COLO668 (cell line): ENCODE results near the gene SGSM2.
"Not testable (repeated sequence)": the region's sequence is repeated elsewhere in the genome, so short reads cannot be mapped to it uniquely, and the experiment has no call there.

ENCODE experiments used
- DNase-seq: peaks from one replicate; lab custom pipeline; 2025; ENCODE audit not compliant: unreplicated experiment; lab: John Stamatoyannopoulos, UW

SGSM2 gene

GRCh38 chr17:2336852-2337543, at the start of gene SGSM2:
Gene SGSM2, plus strand, starts transcription at chr17:2337501. Its CDS starts 188 bp downstream, at chr17:2337689.
- peak; percentile 59 for DNase-seq

DNA sequence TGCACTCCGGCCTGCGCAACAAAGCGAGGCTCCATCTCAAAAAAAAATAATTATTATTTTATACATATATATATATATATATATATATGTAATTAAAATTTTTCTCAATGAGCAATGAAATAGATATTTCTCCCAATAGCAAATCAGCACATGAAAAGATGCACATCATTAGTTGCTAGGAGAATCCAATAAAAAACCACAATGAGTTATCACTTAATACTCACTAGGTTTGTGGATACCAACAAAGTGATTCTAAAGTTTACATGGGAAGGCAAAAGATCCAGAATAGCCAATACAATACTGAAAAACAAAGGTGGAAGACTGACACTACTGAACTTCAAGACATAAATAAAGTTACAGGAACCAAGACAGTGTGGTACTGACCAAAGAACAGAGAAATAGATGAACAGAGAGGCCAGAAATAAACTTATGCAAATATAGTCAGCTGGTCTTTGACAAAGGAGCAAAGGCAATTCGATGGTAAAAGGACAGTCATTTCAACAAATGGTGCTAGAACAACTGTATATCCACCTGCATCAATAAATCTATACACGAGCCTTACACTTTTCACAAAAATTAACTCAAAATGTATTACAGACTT, 47.3 kb upstream of the SGSM2 start:
- no peak for DNase-seq

DNA sequence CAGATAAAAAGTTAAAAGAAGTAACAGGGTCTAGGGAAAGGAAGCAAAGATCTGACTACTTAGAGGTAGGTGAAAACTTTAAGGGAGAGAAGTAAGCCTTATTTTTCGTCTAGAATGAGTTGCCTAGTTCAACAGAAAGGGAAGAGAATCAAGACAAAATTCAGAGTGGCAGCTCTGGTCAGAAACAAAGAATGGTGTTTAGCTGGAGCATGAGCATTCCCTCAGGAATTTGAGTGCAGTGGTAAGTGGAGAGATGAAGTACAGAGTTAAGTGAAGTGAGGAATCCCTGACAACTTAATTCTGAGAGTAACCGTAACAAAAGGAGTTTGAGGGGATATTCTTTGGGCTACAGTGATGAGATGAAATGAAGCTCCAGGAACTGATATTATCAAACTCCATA, 45.2 kb upstream of the SGSM2 start:
- no peak for DNase-seq

- DNase-seq, result no peak
Observed at GRCh38 chr17:2295575-2295974, 41.7 kb upstream of the SGSM2 start.

DNA sequence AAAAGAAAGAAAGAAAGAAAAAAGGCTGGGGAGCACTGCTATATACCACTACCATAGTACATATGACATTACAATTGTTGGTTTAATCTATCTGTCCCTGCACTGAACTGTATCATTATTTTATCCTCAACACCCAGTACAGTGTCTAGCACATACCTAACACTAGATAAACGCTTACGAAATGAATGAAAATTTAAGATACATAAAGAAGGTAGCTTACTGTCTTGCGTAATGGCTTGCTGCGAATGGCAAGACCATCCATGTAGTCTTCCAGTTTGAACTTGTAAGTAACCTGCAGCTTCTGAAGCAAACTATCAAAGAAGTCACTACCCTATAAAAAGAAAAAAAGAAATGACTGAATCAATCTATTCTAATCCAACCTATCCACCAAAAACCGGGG, 40.3 kb upstream of the SGSM2 start:
- DNase-seq, result no peak

DNA sequence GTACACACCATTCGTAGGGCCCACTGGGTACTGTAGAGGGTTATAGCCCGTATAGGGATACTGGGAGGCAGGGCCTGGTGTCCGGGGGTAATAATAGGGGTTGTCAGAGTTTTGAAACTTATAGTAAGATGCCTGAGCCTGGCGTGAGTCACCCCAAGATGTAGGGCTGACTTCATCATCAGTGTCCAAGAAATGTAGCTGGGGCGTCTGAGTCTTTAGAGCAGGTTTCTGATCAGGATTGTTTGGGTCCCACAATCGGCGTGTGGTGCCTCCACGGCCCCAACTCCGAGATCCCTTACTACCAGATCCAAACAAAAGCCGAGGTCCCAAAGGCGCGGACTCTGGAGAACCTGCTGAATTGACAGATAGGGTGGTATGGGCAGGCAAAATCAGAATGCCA, 38.2 kb upstream of the SGSM2 start:
- no peak for DNase-seq

GRCh38 chr17:2299756-2300155, 37.5 kb upstream of the SGSM2 start:
- DNase-seq, result no peak

DNA sequence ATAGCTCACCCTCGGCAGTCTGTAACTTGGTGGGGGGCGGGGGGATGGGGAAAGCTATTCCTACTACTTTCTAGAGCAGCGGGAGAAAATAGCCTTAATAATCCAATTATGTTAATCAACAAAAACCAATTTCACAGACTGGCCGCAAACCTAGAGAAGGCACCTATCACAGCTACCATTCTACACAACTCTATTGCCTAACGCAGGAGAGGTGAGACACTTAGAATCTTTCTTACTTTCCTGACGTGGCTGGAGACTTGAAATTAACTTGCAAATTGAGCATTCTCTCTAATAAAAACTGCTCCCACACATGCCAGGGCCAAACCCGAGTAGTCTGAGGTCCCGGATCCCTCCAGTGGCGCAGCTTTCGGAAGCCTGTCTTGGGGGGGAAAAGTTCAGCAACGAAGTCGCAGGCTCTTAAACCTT, 34.5 kb upstream of the SGSM2 start:
- DNase-seq, result no peak

- peak; percentile 92 for DNase-seq
Observed at GRCh38 chr17:2303204-2304188, 33.8 kb upstream of the SGSM2 start, which contains the start of the genes SMG6 and SRR. Gene SMG6, minus strand, starts transcription at chr17:2303785. Its CDS starts 65 bp downstream, at chr17:2303720. Gene SRR, plus strand, starts transcription at chr17:2303950. Its CDS starts 11,611 bp downstream, at chr17:2315561.

GRCh38 chr17:2304931-2305330, 32.4 kb upstream of the SGSM2 start:
- DNase-seq, result no peak

GRCh38 chr17:2309338-2310154, 27.8 kb upstream of the SGSM2 start:
- DNase-seq, result no peak

DNA sequence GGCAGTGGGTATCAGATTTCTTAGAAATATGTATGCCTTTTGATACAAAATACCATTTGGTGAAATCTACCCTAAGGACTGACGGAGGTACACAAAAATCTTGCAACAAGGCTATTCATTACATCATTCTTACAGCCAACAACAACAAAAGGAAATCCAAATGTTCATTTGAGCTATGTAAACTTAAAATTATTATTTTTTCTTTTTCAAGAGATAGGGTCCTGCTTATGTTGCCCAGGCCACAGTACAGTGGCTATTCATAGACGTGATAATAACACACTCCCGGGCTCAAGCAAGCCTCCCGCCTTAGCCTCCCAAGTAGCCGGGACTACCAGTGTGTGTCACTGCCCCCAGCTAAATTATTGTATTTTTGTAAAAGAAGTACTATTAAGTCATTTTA, 24.6 kb upstream of the SGSM2 start:
- DNase-seq, result no peak

DNA sequence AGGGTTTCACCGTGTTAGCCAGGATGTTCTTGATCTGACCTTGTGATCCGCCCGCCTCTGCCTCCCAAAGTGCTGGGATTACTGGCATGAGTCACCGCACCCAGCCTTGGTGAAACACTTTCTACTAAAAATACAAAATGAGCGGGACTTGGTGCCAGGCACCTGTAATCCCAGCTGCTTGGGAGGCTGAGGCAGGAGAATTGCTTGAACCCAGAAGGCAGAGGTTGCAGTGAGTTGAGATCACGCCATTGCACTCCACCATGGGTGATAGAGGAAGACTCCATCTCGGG, 20.4 kb upstream of the SGSM2 start:
- DNase-seq, result not testable (repeated sequence)

DNA sequence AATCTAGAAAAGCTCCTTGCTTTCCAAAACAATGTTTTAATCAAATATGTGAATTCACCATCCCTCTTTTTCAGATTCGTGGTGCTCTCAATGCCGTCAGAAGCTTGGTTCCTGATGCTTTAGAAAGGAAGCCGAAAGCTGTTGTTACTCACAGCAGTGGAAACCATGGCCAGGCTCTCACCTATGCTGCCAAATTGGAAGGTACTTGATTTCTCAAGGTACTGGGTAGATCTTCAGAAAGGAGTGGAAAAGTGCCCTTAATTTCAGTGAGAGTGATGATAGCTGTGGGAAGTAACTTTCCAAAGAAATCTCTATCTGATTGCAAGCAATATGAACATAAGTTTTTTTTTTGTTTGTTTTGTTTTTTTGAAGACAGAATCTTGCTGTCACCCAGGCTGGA, 19.5 kb upstream of the SGSM2 start:
- no peak for DNase-seq

DNA sequence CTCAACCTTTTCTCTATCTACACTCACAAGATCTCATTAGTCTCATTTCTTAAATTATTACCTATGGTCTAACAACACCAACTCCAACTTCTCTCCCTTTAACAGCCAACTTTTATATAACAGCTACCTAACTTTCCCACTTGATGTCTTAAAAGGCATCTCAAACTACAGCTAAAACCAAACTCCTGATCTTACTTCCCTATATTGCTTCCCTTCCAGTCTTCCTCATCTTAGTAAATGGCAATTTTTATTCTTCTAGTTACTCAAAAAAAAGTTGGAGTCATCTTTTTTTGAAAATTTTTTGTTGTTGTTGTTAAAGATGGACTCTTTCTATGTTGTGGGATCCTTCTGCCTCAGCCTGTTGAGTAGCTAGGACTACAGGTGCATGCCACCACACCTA, 18.2 kb upstream of the SGSM2 start:
- DNase-seq, result no peak

DNA sequence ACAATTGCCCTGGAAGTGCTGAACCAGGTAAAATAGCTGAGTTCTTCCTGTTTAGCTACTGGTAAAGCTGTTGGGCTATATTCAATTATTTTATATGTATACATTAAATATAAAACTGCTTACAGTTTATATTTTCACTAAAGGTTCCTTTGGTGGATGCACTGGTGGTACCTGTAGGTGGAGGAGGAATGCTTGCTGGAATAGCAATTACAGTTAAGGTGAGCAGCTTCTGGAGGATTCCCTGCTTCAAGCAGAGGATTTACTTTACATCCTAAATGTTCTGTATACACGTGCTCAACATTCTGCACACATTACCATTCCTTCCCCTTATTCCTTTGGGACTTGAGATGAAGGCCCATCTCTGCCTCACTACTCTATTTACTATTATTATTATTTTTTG, 15.9 kb upstream of the SGSM2 start:
- no peak for DNase-seq

DNA sequence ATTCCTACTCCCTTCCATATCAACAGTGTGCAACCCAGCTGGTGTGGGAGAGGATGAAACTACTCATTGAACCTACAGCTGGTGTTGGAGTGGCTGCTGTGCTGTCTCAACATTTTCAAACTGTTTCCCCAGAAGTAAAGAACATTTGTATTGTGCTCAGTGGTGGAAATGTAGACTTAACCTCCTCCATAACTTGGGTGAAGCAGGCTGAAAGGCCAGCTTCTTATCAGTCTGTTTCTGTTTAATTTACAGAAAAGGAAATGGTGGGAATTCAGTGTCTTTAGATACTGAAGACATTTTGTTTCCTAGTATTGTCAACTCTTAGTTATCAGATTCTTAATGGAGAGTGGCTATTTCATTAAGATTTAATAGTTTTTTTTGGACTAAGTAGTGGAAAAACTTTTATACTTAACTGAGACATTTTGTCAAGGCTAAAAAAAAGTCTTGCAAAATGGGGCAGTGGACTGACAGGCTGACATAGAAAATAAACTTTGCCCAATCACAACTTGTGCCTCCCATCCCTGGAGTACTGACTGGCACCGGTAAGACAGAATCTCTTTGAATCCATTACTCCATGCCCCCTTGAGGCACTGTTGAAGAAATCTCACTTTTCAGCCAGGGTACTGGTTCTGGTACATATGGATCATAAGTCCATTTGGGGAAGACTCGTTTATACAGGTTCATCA, 13.5 kb upstream of the SGSM2 start:
- DNase-seq, result no peak

- no peak for DNase-seq
Observed at GRCh38 chr17:2331303-2331702, 6.0 kb upstream of the SGSM2 start.

- DNase-seq, result peak; percentile 11
Observed at GRCh38 chr17:2335726-2336214, 1.5 kb upstream of the SGSM2 start.

DNA sequence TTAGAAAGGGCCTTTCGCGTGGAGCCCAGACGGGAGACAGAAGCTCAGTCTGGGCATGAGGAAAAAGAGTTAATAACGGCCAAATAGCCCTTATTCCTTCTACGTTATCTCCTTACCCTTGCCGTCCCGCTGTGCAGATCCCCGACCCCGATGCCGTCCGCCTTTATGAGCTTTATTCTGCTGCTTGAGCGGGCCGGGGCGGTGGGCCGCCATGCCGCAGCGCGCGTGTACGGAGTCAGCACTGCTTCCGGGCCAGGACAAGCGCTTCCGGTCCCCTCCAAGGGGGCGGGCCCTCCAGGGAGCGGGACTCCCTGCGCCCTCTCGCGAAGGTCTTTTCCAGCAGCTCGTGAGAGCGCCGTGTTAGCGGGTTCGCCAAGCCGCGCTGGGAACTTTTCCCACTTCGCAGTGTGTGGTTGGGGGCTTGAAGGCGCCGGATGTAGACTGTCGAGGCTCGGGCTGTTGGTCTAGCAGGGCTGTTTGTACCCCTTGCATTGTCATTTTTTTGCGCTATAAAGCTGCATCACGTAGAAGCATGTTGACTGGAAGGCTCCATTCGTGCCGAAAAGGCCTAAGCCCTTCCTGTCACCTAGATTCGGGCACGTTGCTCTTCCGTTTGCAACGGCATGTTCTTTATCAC, 968 bp upstream of the SGSM2 start, which contains the start of gene TSR1:
Gene TSR1, minus strand, starts transcription at position 243 of the 637 bp plus-strand sequence. Its CDS starts 30 bp downstream, at position 213.
- DNase-seq, result peak; percentile 90
